Tibial artery (tissue), 4 donors: ENCODE measurements around the gene EFNB3.

Experiments
- DNase-seq, 2 donors: peaks; one replicate each; pipeline ENCODE4 v3.0.0-alpha.2; 2019
- H3K27ac ChIP-seq, 2 donors: fragments of 200-600 bp; sonication (generic) in 1 of 2; 1 replicate in 1 of 2; 2 replicates in 1 of 2; pipeline ENCODE4 v1.5.1; 2018 to 2019; ENCODE audit warnings: mild to moderate bottlenecking in 1 of 2
- H3K27me3 ChIP-seq, 2 donors: fragments of 200-600 bp; sonication (generic) in 1 of 2; one replicate each; pipeline versions ENCODE4 v1.5.1 to v1.6.0; 2016 to 2019
- H3K36me3 ChIP-seq, 3 donors: fragments of 200-600 bp; sonication (generic) in 2 of 3; one replicate each; pipeline ENCODE4 v1.5.1; 2016 to 2019; ENCODE audit warnings: mild to moderate bottlenecking in 2 of 3
- H3K4me1 ChIP-seq, 4 donors: fragments of 200-600 bp; sonication (generic) in 2 of 4; 1 replicate in 3 of 4; 2 replicates in 1 of 4; pipeline ENCODE4 v1.5.1; 2016 to 2019
- H3K4me3 ChIP-seq, 2 donors: fragments of 200-600 bp; sonication (generic) in 1 of 2; 1 replicate in 1 of 2; 2 replicates in 1 of 2; pipeline ENCODE4 v1.5.1; 2018 to 2019; ENCODE audit warnings: mild to moderate bottlenecking in 2 of 2
- H3K9me3 ChIP-seq, 3 donors: fragments of 200-600 bp; sonication (generic) in 1 of 3; one replicate each; pipeline ENCODE4 v1.5.1; 2016 to 2019
- CTCF ChIP-seq, 2 experiments: fragments of 200-600 bp in 1 of 2; fragments of 450-650 bp in 1 of 2; IDR thresholded peaks; one replicate each; pipeline ENCODE4 v1.5.1; 2017 to 2019; ENCODE audit warnings: antibody characterized with exemption in 2 of 2, mild to moderate bottlenecking in 1 of 2, moderate library complexity in 1 of 2
- intact Hi-C: fragments of 100-400 bp; cut with DNase I; formaldehyde crosslinking; loops from one replicate; pipeline ENCODE4 v1.15.0; 2023; ENCODE audit warnings: low total_unique reads

EFNB3 gene

GRCh38 chr17:7712111-7712771 lies 7.2 kb downstream of the EFNB3 start:
- Histone ChIP-seq H3K36me3 (no peaks in the 10 kb centered on the region), H3K4me1 (peaks cover 0 to 13% (median 9%) of the 10 kb centered on the region in 4 donors), H3K4me3 (no peak overlapping the region), H3K27me3 (peaks cover 0 to 86% of the 10 kb centered on the region in 2 donors), H3K27ac (no peak overlapping the region), H3K9me3 (no peaks in the 10 kb centered on the region)
- no peak for DNase-seq
- TF ChIP-seq CTCF (IDR thresholded peaks at IDR 0.05) = no peak
- intact Hi-C loops = no loop called here

GRCh38 chr17:7713782-7714181 lies 8.8 kb downstream of the EFNB3 start:
- no peak for DNase-seq
- H3K27me3 ChIP-seq = peaks cover 0 to 70% of the 10 kb centered on the region in 2 donors

GRCh38 chr17:7714721-7715594 lies 10.0 kb downstream of the EFNB3 start:
- TF ChIP-seq CTCF (IDR thresholded peaks at IDR 0.05) = no peak
- no peaks in the 10 kb centered on the region for H3K36me3 ChIP-seq
- no peak overlapping the region for H3K4me3 ChIP-seq
- peaks cover 0 to 24% (median 15%) of the 10 kb centered on the region in 4 donors for H3K4me1 ChIP-seq
- no peak for DNase-seq
- no peak overlapping the region for H3K27ac ChIP-seq
- no peaks in the 10 kb centered on the region for H3K9me3 ChIP-seq
- H3K27me3 ChIP-seq = peaks cover 0 to 66% of the 10 kb centered on the region in 2 donors
- intact Hi-C loops = no loop called here

More at GRCh38 chr17:7713782-7714181, 8.8 kb downstream of the EFNB3 start:
- H3K4me1 ChIP-seq = peaks cover 0 to 24% (median 15%) of the 10 kb centered on the region in 4 donors
- intact Hi-C loops = no loop called here
- H3K27ac ChIP-seq = no peak overlapping the region
- TF ChIP-seq CTCF (IDR thresholded peaks at IDR 0.05) = no peak
- H3K36me3 ChIP-seq = no peaks in the 10 kb centered on the region
- H3K9me3 ChIP-seq = no peaks in the 10 kb centered on the region
- no peak overlapping the region for H3K4me3 ChIP-seq

GRCh38 chr17:7715936-7716886 lies 11.2 kb downstream of the EFNB3 start:
- Histone ChIP-seq H3K27ac (peak overlapping the region in 1 of 2 donors; percentile 55), H3K36me3 (no peaks in the 10 kb centered on the region), H3K9me3 (no peaks in the 10 kb centered on the region), H3K4me3 (peak overlapping the region; percentile 52 to 56), H3K4me1 (peaks cover 0 to 24% (median 15%) of the 10 kb centered on the region in 4 donors), H3K27me3 (peaks cover 0 to 57% of the 10 kb centered on the region in 2 donors)
- intact Hi-C loops = no loop called here
- DNase-seq = no peak
- TF ChIP-seq CTCF (IDR thresholded peaks at IDR 0.05) = no peak
